ENCODE measurements around the gene RNF169. TPM values are rescaled to one million over a fixed set of nuclear protein-coding genes. Genes with fewer than 3 reads are reported as not detected.

Gene RNF169
- total and polyA plus RNA-seq, 2 experiments from 2014 or later: 0.78 to 16.5 TPM

DNA sequence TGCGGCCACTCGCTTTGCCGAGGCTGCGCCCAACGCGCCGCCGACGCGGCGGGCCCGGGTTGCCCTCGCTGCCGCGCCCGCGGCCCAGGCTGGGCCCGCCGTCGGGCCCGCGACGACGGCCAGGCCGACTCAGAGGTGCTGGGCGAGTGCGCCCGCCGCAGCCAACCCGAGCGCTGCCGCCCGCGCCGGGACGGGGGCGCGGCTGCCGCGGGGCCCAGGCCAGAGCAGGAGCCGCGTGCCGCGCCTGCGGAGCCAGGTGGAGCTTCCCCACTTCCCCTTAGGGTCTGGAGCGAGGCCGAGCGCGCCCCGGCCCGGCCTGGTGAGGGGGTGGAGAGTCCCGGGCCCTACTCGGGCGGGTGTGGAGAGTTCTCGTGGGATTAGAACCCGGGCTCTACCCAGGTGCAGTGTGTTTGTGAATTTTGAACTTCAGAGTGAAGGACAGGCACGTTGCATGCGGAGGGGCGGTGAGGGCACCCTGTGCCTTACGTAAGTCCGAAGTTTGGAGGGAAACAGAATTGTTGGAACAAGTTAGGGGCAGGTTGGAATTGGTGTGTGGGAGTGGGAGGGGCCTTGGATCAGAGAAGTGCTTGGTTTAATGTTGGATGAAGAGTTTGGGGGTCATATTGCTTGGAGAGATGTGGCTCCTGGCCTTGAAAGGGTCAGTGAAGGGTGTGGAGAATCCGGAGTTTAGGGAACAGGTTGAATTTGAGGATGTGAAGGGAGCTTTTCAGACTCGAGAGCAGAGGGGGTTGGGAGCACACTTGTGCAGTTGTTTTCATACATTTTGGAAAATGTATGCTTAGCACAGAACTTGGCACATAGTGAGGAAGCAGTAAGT is 697 bp downstream of the RNF169 start:
- peaks cover 10% of the 10 kb centered on the region; the same call in 1 of the 2 replicates for H3K4me1 ChIP-seq (ENCODE audit: insufficient read depth)
- H3K27me3 ChIP-seq (ENCODE audit: insufficient read depth): 0 out of 2 replicates have a peak, but pooled peaks cover 9% of the 10 kb centered on the region
- H3K36me3 Mint-ChIP-seq (ENCODE audit: low read depth): no peaks in the 10 kb centered on the region; the same call in 2 of the 3 replicates
- no peaks in the 10 kb centered on the region for H3K36me3 ChIP-seq (ENCODE audit: insufficient read depth)
- H4K20me1 ChIP-seq (replicated peaks; ENCODE audit: insufficient read depth): no peaks in the 10 kb centered on the region; the same call in 1 of the 2 replicates
- peak overlapping the region; percentile 18; the same call in 1 of the 2 replicates for H3K27ac Mint-ChIP-seq
- H3K9me3 Mint-ChIP-seq: no peaks in the 10 kb centered on the region
- H3K4me1 Mint-ChIP-seq: peaks cover 26% of the 10 kb centered on the region
- no peak for TF ChIP-seq STAT1 (IDR thresholded peaks at IDR 0.05; ENCODE audit: unreplicated experiment)
- no peak for TF ChIP-seq JUNB (IDR thresholded peaks at IDR 0.05; ENCODE audit: unreplicated experiment)
- no peak for TF ChIP-seq EZH2phosphoT487 (IDR thresholded peaks at IDR 0.05; ENCODE audit: unreplicated experiment)
- no peak for TF ChIP-seq CREB1 (CRISPR knock-in tag; IDR thresholded peaks at IDR 0.05; ENCODE audit: low read depth)
- TF ChIP-seq ZNF114 (CRISPR knock-in tag; IDR thresholded peaks at IDR 0.05): no peak
- TF ChIP-seq, protein P1, sequence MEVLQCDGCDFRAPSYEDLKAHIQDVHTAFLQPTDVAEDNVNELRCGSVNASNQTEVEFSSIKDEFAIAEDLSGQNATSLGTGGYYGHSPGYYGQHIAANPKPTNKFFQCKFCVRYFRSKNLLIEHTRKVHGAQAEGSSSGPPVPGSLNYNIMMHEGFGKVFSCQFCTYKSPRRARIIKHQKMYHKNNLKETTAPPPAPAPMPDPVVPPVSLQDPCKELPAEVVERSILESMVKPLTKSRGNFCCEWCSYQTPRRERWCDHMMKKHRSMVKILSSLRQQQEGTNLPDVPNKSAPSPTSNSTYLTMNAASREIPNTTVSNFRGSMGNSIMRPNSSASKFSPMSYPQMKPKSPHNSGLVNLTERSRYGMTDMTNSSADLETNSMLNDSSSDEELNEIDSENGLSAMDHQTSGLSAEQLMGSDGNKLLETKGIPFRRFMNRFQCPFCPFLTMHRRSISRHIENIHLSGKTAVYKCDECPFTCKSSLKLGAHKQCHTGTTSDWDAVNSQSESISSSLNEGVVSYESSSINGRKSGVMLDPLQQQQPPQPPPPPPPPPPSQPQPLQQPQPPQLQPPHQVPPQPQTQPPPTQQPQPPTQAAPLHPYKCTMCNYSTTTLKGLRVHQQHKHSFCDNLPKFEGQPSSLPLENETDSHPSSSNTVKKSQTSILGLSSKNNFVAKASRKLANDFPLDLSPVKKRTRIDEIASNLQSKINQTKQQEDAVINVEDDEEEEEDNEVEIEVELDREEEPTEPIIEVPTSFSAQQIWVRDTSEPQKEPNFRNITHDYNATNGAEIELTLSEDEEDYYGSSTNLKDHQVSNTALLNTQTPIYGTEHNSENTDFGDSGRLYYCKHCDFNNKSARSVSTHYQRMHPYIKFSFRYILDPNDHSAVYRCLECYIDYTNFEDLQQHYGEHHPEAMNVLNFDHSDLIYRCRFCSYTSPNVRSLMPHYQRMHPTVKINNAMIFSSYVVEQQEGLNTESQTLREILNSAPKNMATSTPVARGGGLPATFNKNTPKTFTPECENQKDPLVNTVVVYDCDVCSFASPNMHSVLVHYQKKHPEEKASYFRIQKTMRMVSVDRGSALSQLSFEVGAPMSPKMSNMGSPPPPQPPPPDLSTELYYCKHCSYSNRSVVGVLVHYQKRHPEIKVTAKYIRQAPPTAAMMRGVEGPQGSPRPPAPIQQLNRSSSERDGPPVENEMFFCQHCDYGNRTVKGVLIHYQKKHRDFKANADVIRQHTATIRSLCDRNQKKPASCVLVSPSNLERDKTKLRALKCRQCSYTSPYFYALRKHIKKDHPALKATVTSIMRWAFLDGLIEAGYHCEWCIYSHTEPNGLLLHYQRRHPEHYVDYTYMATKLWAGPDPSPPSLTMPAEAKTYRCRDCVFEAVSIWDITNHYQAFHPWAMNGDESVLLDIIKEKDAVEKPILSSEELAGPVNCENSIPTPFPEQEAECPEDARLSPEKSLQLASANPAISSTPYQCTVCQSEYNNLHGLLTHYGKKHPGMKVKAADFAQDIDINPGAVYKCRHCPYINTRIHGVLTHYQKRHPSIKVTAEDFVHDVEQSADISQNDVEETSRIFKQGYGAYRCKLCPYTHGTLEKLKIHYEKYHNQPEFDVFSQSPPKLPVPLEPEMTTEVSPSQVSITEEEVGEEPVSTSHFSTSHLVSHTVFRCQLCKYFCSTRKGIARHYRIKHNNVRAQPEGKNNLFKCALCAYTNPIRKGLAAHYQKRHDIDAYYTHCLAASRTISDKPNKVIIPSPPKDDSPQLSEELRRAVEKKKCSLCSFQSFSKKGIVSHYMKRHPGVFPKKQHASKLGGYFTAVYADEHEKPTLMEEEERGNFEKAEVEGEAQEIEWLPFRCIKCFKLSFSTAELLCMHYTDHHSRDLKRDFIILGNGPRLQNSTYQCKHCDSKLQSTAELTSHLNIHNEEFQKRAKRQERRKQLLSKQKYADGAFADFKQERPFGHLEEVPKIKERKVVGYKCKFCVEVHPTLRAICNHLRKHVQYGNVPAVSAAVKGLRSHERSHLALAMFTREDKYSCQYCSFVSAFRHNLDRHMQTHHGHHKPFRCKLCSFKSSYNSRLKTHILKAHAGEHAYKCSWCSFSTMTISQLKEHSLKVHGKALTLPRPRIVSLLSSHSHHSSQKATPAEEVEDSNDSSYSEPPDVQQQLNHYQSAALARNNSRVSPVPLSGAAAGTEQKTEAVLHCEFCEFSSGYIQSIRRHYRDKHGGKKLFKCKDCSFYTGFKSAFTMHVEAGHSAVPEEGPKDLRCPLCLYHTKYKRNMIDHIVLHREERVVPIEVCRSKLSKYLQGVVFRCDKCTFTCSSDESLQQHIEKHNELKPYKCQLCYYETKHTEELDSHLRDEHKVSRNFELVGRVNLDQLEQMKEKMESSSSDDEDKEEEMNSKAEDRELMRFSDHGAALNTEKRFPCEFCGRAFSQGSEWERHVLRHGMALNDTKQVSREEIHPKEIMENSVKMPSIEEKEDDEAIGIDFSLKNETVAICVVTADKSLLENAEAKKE (CRISPR knock-in tag; IDR thresholded peaks at IDR 0.05): no peak
- TF ChIP-seq ZNF331 (CRISPR knock-in tag; IDR thresholded peaks at IDR 0.05; ENCODE audit: low read depth): no peak
- TF ChIP-seq NANOG (IDR thresholded peaks at IDR 0.05; ENCODE audit: borderline replicate concordance): no peak
- TF ChIP-seq EZH2 (IDR thresholded peaks at IDR 0.05; ENCODE audit: low read depth, unreplicated experiment): no peak
- TF ChIP-seq, protein P2, sequence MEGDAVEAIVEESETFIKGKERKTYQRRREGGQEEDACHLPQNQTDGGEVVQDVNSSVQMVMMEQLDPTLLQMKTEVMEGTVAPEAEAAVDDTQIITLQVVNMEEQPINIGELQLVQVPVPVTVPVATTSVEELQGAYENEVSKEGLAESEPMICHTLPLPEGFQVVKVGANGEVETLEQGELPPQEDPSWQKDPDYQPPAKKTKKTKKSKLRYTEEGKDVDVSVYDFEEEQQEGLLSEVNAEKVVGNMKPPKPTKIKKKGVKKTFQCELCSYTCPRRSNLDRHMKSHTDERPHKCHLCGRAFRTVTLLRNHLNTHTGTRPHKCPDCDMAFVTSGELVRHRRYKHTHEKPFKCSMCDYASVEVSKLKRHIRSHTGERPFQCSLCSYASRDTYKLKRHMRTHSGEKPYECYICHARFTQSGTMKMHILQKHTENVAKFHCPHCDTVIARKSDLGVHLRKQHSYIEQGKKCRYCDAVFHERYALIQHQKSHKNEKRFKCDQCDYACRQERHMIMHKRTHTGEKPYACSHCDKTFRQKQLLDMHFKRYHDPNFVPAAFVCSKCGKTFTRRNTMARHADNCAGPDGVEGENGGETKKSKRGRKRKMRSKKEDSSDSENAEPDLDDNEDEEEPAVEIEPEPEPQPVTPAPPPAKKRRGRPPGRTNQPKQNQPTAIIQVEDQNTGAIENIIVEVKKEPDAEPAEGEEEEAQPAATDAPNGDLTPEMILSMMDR (conservative IDR thresholded peaks at IDR 0.05; ENCODE audit: low read depth in 2 of 2): no peak
- ATAC-seq (peak; percentile 67), DNase-seq (ENCODE audit: low spot score) (peak; percentile 72)
- H3K9me2 ChIP-seq (ENCODE audit: insufficient read depth): 0 out of 2 replicates have a peak, but pooled peaks cover 8% of the 10 kb centered on the region
- H3K79me2 ChIP-seq (replicated peaks; ENCODE audit: insufficient read depth): peaks cover 51% of the 10 kb centered on the region
- peak overlapping the region; percentile 82 for H3K4me3 Mint-ChIP-seq
- H2AFZ ChIP-seq: peak overlapping the region; percentile 82
- peak overlapping the region; percentile 73 for H3K4me3 ChIP-seq
- peaks cover 7% of the 10 kb centered on the region for H3K27me3 Mint-ChIP-seq (ENCODE audit: insufficient read depth, low read depth, poor library complexity)
- H3F3A ChIP-seq (replicated peaks; ENCODE audit: low read depth): no peaks in the 10 kb centered on the region
- H3K27ac ChIP-seq (ENCODE audit: low read depth): no peak overlapping the region
- peak overlapping the region; percentile 75 for H3K4me2 ChIP-seq

Data from GM23338 (cell line).